Measurements from ENCODE around the gene MEX3D. TPM values are rescaled to one million over a fixed set of nuclear protein-coding genes. Genes with fewer than 3 reads are reported as not detected.
A peak's percentile ranks its signal among the peaks of the same experiment; 100 is the strongest.

The MEX3D gene
- total RNA-seq, 2 experiments from 2014 or later, result 1.6 to 2.3 TPM

DNA sequence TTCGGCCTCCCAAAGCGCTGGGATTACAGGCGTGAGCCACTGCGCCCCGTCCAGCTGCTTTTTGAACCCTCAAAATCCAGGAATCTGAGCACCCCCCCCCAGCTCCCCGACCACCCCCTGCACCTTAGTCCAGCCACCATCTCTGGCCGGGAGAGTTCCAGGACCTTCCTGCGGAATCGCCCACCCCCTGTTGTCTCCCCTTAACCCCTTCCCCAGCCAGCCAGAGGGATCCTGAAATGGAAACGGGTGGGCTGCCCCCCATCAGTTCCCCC is 25.3 kb upstream of the MEX3D start:
- Histone ChIP-seq H3K4me3 (ENCODE audit: low read length) (peak overlapping the region; percentile 69), H3K4me1 (ENCODE audit: insufficient read depth, low read length) (peaks cover 33% of the 10 kb centered on the region), H3K27ac (ENCODE audit: low read depth in 1 of 2, low read length in 2 of 2) (no peak overlapping the region), H3K36me3 (ENCODE audit: insufficient read depth, low read length) (peaks cover 23% of the 10 kb centered on the region), H3K27me3 (ENCODE audit: control insufficient read depth in 1 of 2, insufficient read depth in 2 of 2, low read length in 2 of 2) (no peaks in the 10 kb centered on the region), H3K9me3 (ENCODE audit: control insufficient read depth in 1 of 2, insufficient read depth in 1 of 2, low read length in 2 of 2) (no peaks in the 10 kb centered on the region)
- H3K27me3 Mint-ChIP-seq, result no peaks in the 10 kb centered on the region
- H3K4me3 Mint-ChIP-seq, result peak overlapping the region; percentile 94
- POLR2A ChIA-PET, result interaction anchor here (0.6 to 3.0 kb wide), 8 partner anchors 9 to 325 kb away, joined by 3 to 49 read pairs (median 6); partner anchors contain the start of genes FAM174C, TCF3 and UQCR11
- intact Hi-C loops (cut with DNase I, micrococcal nuclease), result loop anchor here in 1 of 2 experiments (2.0 kb wide), 1 partner anchor 219 kb away; the partner anchor contains the start of gene ATP8B3
- H3K27ac Mint-ChIP-seq, result peak overlapping the region; percentile 80
- H3K4me1 Mint-ChIP-seq (ENCODE audit: low read depth), result peaks cover 21% of the 10 kb centered on the region
- no peak for ATAC-seq (ENCODE audit: poor library complexity)
- no peak for TF ChIP-seq CTCF (IDR thresholded peaks at IDR 0.05)
- H3K36me3 Mint-ChIP-seq (ENCODE audit: low read depth), result peaks cover 31% of the 10 kb centered on the region
- no peaks in the 10 kb centered on the region for H3K9me3 Mint-ChIP-seq
- peak in 1 of 14 experiments; percentile 44 for DNase-seq
- CTCF ChIA-PET, result interaction anchor here (1.2 to 1.8 kb wide), 3 partner anchors 13 to 58 kb away, joined by 3 to 10 read pairs (median 8); no protein-coding TSS in a partner anchor

- H3K27me3 ChIP-seq (ENCODE audit: control insufficient read depth in 1 of 2, insufficient read depth in 2 of 2, low read length in 2 of 2), result no peaks in the 10 kb centered on the region
- DNase-seq, result peak; percentile 72 to 96 (median 86)
- Mint-ChIP-seq H3K27ac (peak within 1 kb of the TSS; percentile 80), H3K9me3 (no peaks in the 10 kb centered on the region), H3K27me3 (no peaks in the 10 kb centered on the region), H3K4me1 (ENCODE audit: low read depth) (peaks cover 21% of the 10 kb centered on the region), H3K36me3 (ENCODE audit: low read depth) (peaks cover 26% of the 10 kb centered on the region), H3K4me3 (peak within 1 kb of the TSS; percentile 94)
- peak within 1 kb of the TSS; percentile 88 for H3K4me3 ChIP-seq (ENCODE audit: low read length)
- CTCF ChIA-PET, result interaction anchor here (1.2 to 1.8 kb wide), 3 partner anchors 13 to 58 kb away, joined by 3 to 10 read pairs (median 8); no protein-coding TSS in a partner anchor
- peaks cover 18% of the 10 kb centered on the region for H3K36me3 ChIP-seq (ENCODE audit: insufficient read depth, low read length)
- POLR2A ChIA-PET, result interaction anchor here (0.6 to 3.0 kb wide), 16 partner anchors 9 to 1111 kb away, joined by 3 to 49 read pairs (median 3); partner anchors contain the start of genes FAM174C, REEP6, TCF3 and UQCR11
- no peaks in the 10 kb centered on the region for H3K9me3 ChIP-seq (ENCODE audit: control insufficient read depth in 1 of 2, insufficient read depth in 1 of 2, low read length in 2 of 2)
- H3K27ac ChIP-seq (ENCODE audit: low read depth in 1 of 2, low read length in 2 of 2), result peak within 1 kb of the TSS; percentile 87
- H3K4me1 ChIP-seq (ENCODE audit: insufficient read depth, low read length), result peaks cover 33% of the 10 kb centered on the region
- TF ChIP-seq CTCF (IDR thresholded peaks at IDR 0.05), result no peak
- intact Hi-C loops (cut with DNase I, micrococcal nuclease), result loop anchor here in 1 of 2 experiments (1.0 to 2.0 kb wide), 3 partner anchors 12 to 220 kb away; partner anchors contain the start of genes ATP8B3, TCF3 and UQCR11
- ATAC-seq (ENCODE audit: poor library complexity), result peak; percentile 84
These were observed 24.8 kb upstream of the MEX3D start, which contains the start of gene MBD3 for GRCh38 chr19:1592755-1593500. TSS of gene MBD3 (minus strand) at chr19:1592865. CDS start at chr19:1592631, 234 bp downstream.

- Mint-ChIP-seq H3K9me3 (no peaks in the 10 kb centered on the region), H3K27me3 (no peaks in the 10 kb centered on the region), H3K4me1 (ENCODE audit: low read depth) (peaks cover 21% of the 10 kb centered on the region), H3K36me3 (ENCODE audit: low read depth) (peaks cover 19% of the 10 kb centered on the region), H3K4me3 (peak overlapping the region; percentile 86), H3K27ac (peak overlapping the region; percentile 80)
- Histone ChIP-seq H3K4me1 (ENCODE audit: insufficient read depth, low read length) (peaks cover 33% of the 10 kb centered on the region), H3K9me3 (ENCODE audit: control insufficient read depth in 1 of 2, insufficient read depth in 1 of 2, low read length in 2 of 2) (no peaks in the 10 kb centered on the region), H3K4me3 (ENCODE audit: low read length) (peak overlapping the region; percentile 88), H3K36me3 (ENCODE audit: insufficient read depth, low read length) (peaks cover 11% of the 10 kb centered on the region), H3K27me3 (ENCODE audit: control insufficient read depth in 1 of 2, insufficient read depth in 2 of 2, low read length in 2 of 2) (no peaks in the 10 kb centered on the region), H3K27ac (ENCODE audit: low read depth in 1 of 2, low read length in 2 of 2) (peak overlapping the region; percentile 87)
- peak; percentile 76 for ATAC-seq (ENCODE audit: poor library complexity)
- DNase-seq, result peak; percentile 62 to 96 (median 84)
- no peak for TF ChIP-seq CTCF (IDR thresholded peaks at IDR 0.05)
- intact Hi-C loops (cut with DNase I, micrococcal nuclease), result loop anchor here in 1 of 2 experiments (1.0 to 2.0 kb wide), 3 partner anchors 13 to 221 kb away; partner anchors contain the start of genes ATP8B3, TCF3 and UQCR11
- CTCF ChIA-PET, result interaction anchor here (1.2 to 2.0 kb wide), 5 partner anchors 14 to 234 kb away, joined by 3 to 10 read pairs (median 8); no protein-coding TSS in a partner anchor
- POLR2A ChIA-PET, result interaction anchor here (0.6 to 3.0 kb wide), 9 partner anchors 10 to 1112 kb away, joined by 3 to 49 read pairs (median 8); partner anchors contain the start of genes FAM174C, REEP6, TCF3 and UQCR11
These were observed 24.1 kb upstream of the MEX3D start for GRCh38 chr19:1592024-1592754.
